HepG2 (cell line): Measurements from ENCODE around the gene SLC39A3. TPM values are rescaled to one million over a fixed set of nuclear protein-coding genes. Genes with fewer than 3 reads are reported as not detected.

Experiments
- ATF2 ChIP-seq: sonication (generic); formaldehyde crosslinking; IDR thresholded peaks from 2 replicates; pipeline ENCODE4 v1.4.0; 2020; ENCODE audit warnings: missing genetic modification reagents
- DNMT3B ChIP-seq: conservative IDR thresholded peaks from 2 replicates; pipeline ENCODE4 v1.6.1; 2016; ENCODE audit warnings: missing biosample characterization, control low read depth
- HIC2 ChIP-seq: sonication (generic); formaldehyde crosslinking; IDR thresholded peaks from 2 replicates; pipeline ENCODE4 v1.9.0; 2022; ENCODE audit warnings: low read depth, missing genetic modification reagents
- IRF2 ChIP-seq: IDR thresholded peaks from 2 replicates; pipeline ENCODE4 v1.6.1; 2018; ENCODE audit warnings: missing genetic modification reagents, missing compliant biosample characterization
- ISX ChIP-seq: sonication (generic); formaldehyde crosslinking; conservative IDR thresholded peaks from 2 replicates; pipeline ENCODE4 v1.5.0; 2020; ENCODE audit warnings: missing genetic modification reagents
- SRSF4 ChIP-seq: fragments of 200-400 bp; formaldehyde crosslinking; IDR thresholded peaks from one replicate; pipeline ENCODE4 v1.6.1; 2018; ENCODE audit warnings: mild to moderate bottlenecking, low read depth, low read length, moderate library complexity; ENCODE audit not compliant: poor library complexity, severe bottlenecking
- SRSF9 ChIP-seq: fragments of 200-400 bp; formaldehyde crosslinking; IDR thresholded peaks from 2 replicates; pipeline ENCODE4 v1.6.1; 2018; ENCODE audit warnings: borderline replicate concordance, mild to moderate bottlenecking, low read depth, low read length; ENCODE audit not compliant: insufficient read depth, poor library complexity, severe bottlenecking
- TBX2 ChIP-seq: sonication (generic); formaldehyde crosslinking; IDR thresholded peaks from 2 replicates; pipeline ENCODE4 v1.5.0; 2020; ENCODE audit warnings: missing genetic modification reagents, mild to moderate bottlenecking, borderline replicate concordance
- ZNF616 ChIP-seq: sonication (generic); formaldehyde crosslinking; IDR thresholded peaks from 2 replicates; pipeline ENCODE4 v1.5.0; 2020; ENCODE audit warnings: low read depth, mild to moderate bottlenecking, missing genetic modification reagents
- polyA plus RNA-seq, 8 experiments: library from polyadenylated mRNA; depleted of rRNA in 3 of 8; stranded (reverse) in 7 of 8; unstranded in 1 of 8; fragments of >200 nt; fragmentation: Illumina TruSeq in 4 of 8; extraction: Trizol in 4 of 8; gene quantifications; 2 replicates each; pipeline versions ENCODE4 v1.2.1 to v1.2.3, GENCODE V29; 2011 to 2016; ENCODE audit warnings: low read depth in 4 of 8, missing spikeins in 1 of 8, mixed read lengths in 1 of 8; ENCODE audit not compliant: insufficient read depth in 1 of 8
- total RNA-seq, 5 experiments: library from RNA; depleted of rRNA; stranded (reverse); fragments of >200 nt; fragmentation: Illumina TruSeq; extraction: Trizol; gene quantifications; 2 replicates each; pipeline ENCODE4 v1.2.3, GENCODE V29; 2016; ENCODE audit warnings: low read depth in 1 of 5
- TF ChIP-seq, protein P1 (sequence below): sonication (generic); formaldehyde crosslinking; IDR thresholded peaks from 2 replicates; pipeline ENCODE4 v1.5.1; 2020; ENCODE audit warnings: mild to moderate bottlenecking, moderate library complexity, missing genetic modification reagents
- TF ChIP-seq, protein P2 (sequence below): sonication (generic); formaldehyde crosslinking; IDR thresholded peaks from 2 replicates; pipeline ENCODE4 v1.4.0; 2020; ENCODE audit warnings: mild to moderate bottlenecking, low read depth, missing genetic modification reagents
- TF ChIP-seq, protein P3 (sequence below): sonication (generic); formaldehyde crosslinking; IDR thresholded peaks from 2 replicates; pipeline ENCODE4 v1.4.0; 2020; ENCODE audit warnings: mild to moderate bottlenecking, missing genetic modification reagents

SLC39A3 gene
- total and polyA plus RNA-seq, 2 of the 13 experiments (the other 11 are each of a cell fraction or from before 2014, with no cell fraction given), result 33.6 to 41.6 TPM

DNA sequence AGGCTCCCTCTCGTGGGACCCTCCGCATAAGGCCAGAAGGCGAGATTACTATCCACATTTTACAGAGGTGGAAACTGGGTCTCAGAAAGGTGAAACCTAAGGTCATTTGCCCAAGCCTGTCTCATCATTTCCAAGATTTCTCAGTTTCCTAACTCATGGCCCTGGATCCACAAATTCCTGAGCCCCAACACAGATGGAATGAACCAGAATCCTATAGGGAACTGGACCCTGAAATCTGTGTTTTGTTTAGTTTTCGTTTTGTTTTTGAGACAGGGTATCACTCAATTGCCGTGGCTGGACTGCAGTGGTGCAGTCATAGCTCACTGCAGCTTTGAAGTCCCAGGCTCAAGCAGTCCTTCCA is 36.8 kb downstream of the SLC39A3 start (continued):
- TF ChIP-seq, protein P1, sequence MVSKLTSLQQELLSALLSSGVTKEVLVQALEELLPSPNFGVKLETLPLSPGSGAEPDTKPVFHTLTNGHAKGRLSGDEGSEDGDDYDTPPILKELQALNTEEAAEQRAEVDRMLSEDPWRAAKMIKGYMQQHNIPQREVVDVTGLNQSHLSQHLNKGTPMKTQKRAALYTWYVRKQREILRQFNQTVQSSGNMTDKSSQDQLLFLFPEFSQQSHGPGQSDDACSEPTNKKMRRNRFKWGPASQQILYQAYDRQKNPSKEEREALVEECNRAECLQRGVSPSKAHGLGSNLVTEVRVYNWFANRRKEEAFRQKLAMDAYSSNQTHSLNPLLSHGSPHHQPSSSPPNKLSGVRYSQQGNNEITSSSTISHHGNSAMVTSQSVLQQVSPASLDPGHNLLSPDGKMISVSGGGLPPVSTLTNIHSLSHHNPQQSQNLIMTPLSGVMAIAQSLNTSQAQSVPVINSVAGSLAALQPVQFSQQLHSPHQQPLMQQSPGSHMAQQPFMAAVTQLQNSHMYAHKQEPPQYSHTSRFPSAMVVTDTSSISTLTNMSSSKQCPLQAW (CRISPR knock-in tag), result 0 out of 2 replicates have a peak, but pooled peaks have one; percentile 31
- 0 out of 2 replicates have a peak, but pooled peaks have one; percentile 10 for TF ChIP-seq ATF2 (CRISPR knock-in tag)
- TF ChIP-seq IRF2 (CRISPR knock-in tag), result 0 out of 2 replicates have a peak, but pooled peaks have one; percentile 37
- TF ChIP-seq, protein P2, sequence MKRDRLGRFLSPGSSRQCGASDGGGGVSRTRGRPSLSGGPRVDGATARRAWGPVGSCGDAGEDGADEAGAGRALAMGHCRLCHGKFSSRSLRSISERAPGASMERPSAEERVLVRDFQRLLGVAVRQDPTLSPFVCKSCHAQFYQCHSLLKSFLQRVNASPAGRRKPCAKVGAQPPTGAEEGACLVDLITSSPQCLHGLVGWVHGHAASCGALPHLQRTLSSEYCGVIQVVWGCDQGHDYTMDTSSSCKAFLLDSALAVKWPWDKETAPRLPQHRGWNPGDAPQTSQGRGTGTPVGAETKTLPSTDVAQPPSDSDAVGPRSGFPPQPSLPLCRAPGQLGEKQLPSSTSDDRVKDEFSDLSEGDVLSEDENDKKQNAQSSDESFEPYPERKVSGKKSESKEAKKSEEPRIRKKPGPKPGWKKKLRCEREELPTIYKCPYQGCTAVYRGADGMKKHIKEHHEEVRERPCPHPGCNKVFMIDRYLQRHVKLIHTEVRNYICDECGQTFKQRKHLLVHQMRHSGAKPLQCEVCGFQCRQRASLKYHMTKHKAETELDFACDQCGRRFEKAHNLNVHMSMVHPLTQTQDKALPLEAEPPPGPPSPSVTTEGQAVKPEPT (CRISPR knock-in tag), result no peak
- TF ChIP-seq ISX (CRISPR knock-in tag), result no peak
- no peak for TF ChIP-seq TBX2 (CRISPR knock-in tag)
- no peak for TF ChIP-seq HIC2 (CRISPR knock-in tag)
- TF ChIP-seq, protein P3, sequence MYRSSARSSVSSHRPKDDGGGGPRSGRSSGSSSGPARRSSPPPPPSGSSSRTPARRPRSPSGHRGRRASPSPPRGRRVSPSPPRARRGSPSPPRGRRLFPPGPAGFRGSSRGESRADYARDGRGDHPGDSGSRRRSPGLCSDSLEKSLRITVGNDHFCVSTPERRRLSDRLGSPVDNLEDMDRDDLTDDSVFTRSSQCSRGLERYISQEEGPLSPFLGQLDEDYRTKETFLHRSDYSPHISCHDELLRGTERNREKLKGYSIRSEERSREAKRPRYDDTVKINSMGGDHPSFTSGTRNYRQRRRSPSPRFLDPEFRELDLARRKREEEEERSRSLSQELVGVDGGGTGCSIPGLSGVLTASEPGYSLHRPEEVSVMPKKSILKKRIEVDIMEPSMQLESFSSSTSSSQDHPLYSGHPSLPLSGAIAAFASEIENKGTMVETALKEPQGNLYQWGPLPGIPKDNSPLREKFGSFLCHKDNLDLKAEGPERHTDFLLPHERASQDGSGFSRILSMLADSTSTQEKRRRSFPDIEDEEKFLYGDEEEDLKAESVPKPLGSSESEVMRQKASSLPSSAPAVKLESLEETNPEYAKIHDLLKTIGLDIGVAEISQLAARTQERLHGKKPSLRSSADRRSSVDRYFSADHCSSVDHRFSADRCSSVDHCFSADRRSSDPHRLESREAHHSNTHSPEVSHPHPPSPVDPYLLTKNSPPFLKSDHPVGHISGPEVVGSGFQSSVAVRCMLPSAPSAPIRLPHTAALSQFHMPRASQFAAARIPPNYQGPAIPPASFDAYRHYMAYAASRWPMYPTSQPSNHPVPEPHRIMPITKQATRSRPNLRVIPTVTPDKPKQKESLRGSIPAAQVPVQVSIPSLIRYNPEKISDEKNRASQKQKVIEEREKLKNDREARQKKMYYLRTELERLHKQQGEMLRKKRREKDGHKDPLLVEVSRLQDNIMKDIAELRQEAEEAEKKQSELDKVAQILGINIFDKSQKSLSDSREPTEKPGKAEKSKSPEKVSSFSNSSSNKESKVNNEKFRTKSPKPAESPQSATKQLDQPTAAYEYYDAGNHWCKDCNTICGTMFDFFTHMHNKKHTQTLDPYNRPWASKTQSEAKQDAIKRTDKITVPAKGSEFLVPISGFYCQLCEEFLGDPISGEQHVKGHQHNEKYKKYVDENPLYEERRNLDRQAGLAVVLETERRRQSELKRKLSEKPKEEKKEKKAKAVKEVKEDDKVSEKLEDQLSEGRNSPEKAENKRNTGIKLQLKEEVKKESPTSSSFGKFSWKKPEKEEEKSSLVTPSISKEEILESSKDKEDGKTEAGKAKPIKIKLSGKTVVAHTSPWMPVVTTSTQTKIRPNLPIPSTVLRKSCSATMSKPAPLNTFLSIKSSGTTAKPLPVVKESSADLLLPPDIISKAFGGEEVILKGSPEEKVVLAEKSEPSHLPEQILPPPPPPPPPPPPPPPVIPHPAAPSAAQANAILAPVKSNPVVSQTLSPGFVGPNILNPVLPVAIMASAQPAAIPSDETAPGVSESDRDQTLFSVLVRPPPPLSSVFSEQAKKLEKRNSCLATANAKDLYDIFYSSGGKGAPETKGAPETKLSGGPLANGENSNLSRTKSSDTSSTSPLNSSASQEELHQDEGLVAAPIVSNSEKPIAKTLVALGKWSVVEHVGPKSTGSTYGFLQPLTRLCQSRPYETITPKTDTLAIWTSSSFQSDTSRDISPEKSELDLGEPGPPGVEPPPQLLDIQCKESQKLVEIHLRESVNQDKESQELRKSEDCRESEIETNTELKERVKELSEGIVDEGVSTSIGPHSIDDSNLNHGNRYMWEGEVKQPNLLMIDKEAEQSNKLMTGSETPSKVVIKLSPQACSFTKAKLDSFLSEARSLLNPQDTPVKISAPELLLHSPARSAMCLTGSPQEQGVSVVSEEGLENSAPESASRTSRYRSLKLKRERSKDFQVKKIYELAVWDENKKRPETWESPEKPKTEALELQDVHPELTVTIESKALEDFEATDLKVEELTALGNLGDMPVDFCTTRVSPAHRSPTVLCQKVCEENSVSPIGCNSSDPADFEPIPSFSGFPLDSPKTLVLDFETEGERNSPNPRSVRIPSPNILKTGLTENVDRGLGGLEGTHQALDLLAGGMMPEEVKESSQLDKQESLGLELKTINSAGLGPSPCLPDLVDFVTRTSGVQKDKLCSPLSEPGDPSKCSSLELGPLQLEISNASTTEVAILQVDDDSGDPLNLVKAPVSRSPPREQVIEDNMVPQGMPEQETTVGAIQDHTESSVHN (CRISPR knock-in tag), result no peak
- TF ChIP-seq ZNF616 (CRISPR knock-in tag), result no peak
- TF ChIP-seq SRSF9, result no peak
- TF ChIP-seq SRSF4, result no peak
- TF ChIP-seq DNMT3B, result no peak
